Mesenteric fat pad (tissue), 1 donor: ENCODE results near the gene ZNF77. TPM values are rescaled to one million over a fixed set of nuclear protein-coding genes. Genes with fewer than 3 reads are reported as not detected.
A peak's percentile ranks its signal among the peaks of the same experiment; 100 is the strongest.
"Not testable (repeated sequence)": the region's sequence is repeated elsewhere in the genome, so short reads cannot be mapped to it uniquely, and the experiment has no call there.

Source experiments
- DNase-seq: peaks from one replicate; pipeline ENCODE4 v3.0.0-alpha.2; 2020; ENCODE audit warnings: low spot score
- total RNA-seq: library from RNA; stranded (reverse); fragmentation: NEBNext Ultra II Directional; extraction: Animal tissue kit (Norgen Biotek cat#: 25700); gene quantifications from one replicate; pipeline ENCODE4 v1.2.1, GENCODE V29; 2021
- donor health status: DM: yes; HTN: yes; CAD: no.

The ZNF77 gene
- total RNA-seq, 1 donor from 2014 or later, result 3.1 TPM

DNA sequence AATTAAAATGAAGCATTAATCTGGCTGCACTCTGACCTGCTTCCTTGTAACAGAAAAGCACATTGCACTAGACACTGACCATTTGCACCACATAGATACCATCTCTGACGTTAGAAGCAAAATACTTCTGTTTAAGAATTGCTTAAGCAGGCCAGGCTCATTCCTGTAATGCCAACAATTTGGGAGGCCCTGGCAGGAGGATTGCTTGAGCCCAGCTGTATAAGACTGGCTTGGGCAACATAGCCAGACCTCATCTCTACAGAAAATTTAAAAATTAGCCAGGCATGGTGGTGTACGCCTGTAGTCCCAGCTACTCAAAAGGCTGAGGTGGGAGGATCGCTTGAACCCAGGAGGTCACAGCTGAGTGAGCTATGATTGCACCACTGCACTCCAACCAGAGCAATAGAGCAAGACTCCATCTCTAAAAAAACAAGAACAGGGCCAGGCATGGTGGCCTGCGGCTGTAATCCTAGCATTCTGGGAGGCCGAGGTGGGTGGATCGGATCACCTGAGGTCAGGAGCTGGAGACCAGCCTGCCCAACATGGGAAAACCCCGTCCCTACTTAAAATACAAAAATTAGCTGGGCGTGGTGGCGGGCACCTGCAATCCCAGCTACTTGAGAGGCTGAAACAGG, 25.5 kb upstream of the ZNF77 start:
- DNase-seq, result no peak

DNA sequence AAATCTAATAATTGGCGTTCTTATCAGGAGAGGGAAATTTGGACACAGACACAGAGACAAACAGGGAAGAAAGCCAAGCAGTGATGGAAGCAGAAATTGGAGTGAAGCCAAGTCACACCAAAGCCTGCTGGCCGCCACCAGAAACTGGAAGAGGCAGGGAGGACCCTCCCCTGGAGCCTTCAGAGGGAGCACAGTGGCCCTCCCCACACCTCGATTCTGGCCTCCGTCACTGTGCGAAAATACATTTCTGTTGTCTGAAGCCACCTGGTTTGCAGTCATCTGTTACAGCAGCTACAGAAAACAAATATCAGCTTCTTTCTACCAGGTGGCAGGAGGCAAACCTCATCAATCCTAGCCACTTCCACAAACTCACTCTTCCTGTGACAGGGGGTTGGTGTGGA, 24.3 kb upstream of the ZNF77 start:
- DNase-seq, result no peak

DNA sequence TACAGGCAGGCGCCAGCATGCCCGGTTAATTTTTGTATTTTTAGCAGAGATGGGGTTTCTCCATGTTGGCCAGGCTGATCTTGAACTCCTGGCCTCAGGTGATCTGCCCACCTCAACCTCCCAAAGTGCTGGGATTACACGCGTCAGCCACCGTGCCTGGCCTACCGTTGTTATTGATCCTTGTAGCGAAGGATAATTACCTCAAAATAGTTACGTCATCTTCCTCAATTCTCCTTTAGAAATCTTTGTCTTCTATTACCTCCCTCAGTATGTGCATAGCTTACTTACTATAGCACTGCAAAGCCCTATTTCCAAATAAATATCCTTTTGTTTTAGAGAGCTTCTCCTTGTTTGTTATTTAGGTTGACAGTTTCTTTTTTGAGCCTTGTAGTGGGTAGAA, 23.2 kb upstream of the ZNF77 start:
- no peak for DNase-seq

DNA sequence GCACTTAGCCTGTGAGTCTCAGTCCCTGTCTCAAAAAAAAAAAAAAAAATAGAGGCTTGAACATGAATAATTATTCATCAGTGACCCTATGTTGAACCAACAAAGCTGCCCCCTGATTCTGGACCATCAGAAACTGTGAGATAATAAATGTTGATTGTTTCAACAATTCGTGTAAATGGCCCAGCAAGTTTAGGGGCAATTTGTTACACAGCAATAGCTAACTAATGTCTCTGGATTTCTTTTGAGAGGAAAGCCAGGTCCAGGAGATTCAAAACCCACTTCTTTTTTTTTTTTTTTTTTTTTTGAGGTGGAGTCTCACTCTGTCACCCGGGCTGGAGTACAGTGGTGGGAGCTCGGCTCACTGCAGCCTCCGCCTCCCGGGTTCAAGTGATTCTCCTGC, 20.1 kb upstream of the ZNF77 start:
- no peak for DNase-seq

DNA sequence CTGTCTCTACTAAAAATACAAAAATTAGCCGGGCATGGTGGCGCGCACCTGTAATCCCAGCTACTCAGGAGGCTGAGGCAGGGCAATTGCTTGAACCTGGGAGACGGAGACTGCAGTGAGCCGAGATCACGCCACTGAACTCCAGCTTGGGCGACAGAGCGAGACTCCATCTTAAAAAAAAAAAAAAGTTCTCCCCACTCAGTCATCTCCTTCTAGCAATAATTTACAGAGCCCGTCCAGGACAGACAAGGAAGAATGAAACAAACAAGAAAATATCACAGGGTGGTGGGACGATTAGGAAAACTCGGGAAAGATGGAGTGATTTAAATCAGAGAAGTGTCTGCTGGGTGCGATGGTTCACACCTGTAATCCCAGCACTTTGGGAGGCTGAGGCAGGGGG, 18.9 kb upstream of the ZNF77 start:
- not testable (repeated sequence) for DNase-seq

DNA sequence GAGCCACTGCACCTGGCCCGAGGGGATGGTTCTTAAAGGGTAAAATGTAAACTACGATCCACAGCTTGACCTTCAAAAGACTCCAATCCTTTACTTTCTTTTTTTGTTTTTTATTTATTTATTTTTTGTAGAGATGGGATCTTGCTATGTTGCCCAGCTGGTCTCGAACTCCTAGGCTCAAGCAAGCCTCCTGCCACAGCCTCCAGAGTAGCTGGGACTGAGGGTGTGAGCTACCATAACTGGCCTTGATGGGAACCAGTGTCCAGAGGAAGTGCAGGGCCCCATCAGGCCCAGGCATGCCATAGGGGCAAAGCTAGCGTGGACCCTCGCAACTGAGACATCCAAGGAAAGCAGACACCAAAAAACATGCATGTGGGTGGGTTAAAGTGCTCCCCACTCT, 18.4 kb upstream of the ZNF77 start:
- no peak for DNase-seq

DNA sequence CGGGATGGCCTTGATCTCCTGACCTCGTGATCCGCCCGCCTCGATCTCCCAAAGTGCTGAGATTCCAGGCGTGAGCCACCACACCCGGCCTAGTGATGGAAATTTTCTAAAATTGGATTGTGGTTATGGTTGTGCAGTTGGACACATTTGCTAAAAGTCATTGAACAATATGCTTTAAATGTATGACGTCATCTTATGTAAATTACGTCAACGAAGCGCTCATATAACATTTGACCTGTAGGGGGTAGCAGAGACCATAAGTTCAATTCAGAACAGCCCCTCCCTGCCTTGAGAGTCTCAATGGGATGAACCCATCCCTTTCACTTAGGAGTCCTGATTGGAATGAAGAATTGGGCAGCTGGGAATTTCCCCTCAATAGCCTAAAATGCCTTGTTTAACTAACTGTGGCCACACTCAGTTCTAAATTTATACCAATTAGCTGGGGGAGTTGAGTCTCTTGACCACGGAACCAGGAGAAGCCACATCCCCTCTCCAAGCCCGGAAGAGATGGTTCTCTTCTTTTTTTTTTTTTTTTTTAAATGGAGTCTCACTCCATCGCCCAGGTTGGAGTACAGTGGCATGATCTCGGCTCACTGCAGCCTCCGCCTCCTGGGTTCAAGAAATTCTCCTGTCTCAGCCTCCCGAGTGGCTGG, 17.4 kb upstream of the ZNF77 start:
- DNase-seq, result no peak

DNA sequence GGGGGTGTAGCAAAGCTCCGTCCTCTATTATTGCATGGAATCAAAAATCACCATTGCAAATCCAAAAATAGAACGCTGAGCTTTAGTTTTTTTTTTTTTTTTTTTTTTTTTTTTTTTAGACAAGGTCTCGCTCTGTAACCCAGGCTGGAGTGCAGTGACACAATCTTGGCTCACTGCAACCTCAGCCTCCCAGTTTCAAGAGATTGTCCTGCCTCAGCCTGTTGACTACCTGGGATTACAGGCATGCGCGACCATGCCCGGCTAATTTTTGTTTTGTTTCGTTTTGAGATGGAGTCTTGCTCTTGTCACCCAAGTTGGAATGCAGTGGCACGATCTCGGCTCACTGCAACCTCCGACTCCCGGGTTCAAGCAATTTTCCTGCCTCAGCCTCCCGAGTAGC, 15.3 kb upstream of the ZNF77 start:
- no peak for DNase-seq

DNA sequence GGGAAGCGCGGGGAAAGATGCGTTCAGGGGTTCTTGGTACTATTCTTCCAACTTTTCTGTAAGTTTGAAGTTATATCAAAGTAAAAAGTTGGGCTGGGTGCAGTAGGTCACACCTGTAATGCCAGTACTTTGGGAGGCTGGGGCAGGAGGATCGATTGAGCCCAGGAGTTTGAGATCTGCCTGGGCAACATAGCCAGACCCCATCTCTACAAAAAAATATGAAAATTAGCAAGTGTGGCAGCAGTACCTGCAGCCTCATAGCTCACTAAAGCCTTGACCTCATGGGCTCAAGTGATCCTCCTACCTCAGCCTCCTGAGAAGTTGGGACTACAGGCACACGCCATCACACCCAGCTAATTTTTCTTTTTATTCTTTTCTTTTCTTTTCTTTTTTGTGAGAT, 12.4 kb upstream of the ZNF77 start:
- DNase-seq, result no peak

DNA sequence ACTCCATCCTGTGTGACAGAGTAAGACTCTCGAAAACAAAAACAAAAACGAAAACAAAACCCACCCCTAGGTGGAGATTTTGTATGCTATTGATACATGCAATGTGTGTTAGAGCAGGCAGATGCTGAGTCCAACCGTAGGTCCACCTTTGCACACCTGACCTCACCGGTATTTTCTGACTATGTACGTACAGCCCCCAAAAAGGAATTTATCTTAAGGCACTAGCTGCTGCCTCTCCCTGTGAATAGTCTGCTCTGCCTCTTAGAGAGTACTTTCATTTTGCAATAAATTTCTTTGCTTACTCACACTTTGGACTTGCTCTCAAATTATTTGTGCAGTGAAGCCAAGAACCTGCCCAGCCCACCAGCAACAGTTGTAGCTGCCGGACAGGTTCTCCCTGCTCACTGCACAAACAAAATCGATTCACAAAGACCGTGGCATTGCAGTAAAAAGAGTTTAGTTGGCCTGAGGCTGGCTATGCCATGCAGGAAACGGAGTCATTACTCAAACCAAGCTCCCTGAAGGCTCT, 8.2 kb upstream of the ZNF77 start:
- DNase-seq, result no peak

DNA sequence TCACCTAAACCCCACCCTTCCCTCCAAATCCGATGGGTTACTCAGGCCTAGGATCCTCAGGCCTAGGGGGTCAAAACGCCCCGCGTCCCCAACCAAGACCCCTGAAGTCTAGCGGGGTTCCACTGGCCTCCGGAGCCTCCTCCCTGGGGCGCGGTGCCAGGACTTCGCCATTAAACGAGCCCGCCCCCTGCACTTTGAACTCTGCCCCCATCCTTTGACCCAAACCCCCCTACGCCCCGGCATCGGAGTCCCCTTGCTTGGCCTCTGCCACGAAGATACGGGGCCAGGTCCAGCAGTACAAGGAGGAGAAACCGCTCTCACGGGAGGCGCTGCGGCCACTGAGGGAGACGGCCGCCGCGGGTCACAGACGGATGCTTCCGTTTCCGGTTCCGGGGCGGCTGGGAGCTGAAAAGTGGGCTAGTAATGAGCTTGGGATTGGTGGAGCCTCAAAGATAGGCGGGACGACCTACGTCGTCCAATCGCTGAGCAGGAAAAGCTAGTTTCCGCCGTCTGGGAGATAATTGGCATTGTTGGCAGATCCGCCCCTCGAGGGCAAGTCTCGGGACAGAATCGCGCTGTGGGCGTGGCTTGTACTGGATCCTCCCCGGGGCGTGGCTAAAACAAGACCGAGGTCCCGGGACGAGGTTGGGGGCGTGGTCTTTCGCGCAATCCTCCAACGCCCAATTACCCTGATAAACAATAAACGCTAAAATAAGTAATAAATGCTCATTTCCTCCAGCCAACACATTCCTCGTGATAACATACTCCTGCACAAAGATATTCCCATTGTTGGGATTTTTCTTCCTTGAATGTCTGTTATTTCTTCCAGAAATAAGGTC, 5.7 kb upstream of the ZNF77 start:
- DNase-seq, result peak; percentile 100

DNA sequence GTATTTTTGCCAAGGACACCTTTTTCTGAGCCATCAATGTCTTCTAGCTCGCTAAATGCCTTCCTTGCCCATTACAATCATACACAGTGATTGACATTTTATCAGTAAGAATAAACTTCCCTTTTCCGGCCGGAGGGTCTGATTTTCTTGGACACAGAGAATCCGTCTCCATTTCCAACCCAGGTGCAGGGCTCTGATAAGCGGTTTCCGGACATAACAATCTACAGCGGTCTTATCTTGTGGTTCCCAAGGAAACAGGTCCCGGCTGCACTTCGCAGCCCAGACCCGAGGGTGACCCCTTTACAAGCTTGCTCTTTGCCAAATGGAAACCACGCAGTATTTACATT, 5.1 kb upstream of the ZNF77 start:
- no peak for DNase-seq

DNA sequence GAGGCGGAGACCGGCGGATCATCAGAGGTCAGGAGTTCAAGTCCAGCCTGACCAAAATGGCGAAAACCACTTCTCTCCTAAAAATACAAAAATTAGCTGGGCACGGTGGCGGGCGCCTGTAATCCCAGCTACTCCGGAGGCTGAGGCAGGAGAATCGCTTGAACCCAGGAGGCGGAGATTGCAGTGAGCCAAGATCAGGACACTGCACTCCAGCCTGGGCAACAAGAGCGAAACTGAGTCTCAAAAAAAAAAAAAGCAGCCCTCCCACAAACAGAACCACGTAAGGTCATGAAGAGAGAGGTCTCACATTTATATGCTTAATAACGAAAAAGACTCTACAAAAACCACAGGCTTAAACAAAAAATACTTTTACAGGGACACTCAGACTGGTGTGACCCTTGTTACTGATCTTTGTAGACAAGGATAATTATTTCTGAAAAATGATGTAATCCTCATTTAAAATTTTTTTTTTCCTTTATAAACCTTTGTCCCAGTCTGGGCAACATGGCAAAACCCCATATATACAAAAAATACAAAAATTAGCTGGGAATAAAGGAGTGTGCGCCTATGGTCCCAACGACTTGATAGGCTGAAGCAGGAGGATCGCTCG, 909 bp upstream of the ZNF77 start:
- DNase-seq, result no peak

DNA sequence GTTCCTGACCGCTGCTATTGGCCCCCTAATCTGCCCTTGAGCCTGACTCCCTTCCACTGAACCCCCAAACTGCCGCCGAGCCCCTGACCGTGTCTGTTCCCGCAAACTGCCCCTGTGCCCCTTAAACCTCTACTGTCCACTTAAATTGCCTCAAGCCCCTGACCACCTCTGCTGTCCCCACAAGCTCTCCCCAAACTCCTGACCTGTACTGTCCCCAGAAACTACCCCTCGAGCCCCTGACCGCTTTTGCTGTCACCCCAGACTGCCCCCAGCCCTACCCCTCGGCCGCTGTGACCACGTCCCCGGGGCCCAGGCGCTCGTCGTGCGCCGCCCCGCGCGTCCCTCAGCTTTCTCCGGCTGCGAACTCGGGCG, 382 bp downstream of the ZNF77 start:
- DNase-seq, result no peak

DNA sequence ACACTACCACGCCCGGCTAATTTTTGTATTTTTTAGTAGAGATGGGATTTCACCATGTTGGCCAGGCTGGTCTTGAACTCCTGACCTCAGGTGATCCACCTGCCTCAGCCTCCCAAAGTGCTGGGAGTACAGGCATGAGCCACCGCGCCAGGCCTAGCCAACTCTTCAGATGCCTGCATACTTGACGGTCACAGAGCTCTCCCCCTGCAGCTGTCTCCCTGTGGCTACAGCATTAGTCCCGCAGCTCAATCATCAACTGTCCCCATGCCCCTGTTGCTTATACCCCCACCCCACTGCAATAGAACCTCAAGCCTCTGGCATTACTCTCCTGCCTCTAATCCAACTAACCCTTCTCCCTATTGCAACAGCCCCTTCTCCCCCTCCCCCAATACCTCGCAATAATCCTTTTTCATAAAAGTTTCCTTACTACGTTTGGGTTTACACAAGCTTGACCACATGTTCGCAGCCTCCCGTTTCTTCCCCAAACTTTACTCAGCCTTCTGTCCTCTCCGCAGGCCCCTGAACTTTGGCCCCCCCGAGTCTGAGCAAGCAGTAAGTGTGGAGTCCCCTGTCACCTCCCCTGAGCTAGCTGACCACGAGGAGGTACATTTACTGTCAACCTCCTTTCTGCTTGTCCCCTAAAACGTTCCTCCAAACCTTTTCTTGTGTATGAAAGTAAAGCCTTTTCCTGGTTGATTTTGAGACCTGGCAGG, 1.7 kb downstream of the ZNF77 start:
- DNase-seq, result no peak

DNA sequence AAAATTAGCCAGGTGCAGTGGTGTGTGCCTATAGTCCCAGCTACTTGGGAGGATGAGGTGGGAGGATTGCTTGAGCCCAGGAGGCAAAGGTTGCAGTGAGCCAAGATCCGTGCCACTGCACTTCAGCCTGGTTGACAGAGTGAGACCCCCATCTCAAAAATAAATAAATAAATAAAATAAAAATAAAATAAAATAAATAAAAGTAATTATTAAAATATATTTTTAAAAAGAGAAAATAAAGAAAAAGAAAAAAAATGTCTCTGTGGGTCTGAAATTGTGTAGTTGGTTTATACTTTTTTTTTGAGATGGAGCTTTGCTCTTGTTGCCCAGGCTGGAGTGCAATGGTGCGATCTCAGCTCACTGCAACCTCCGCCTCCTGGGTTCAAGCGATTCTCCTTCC, 8.9 kb downstream of the ZNF77 start:
- not testable (repeated sequence) for DNase-seq

DNA sequence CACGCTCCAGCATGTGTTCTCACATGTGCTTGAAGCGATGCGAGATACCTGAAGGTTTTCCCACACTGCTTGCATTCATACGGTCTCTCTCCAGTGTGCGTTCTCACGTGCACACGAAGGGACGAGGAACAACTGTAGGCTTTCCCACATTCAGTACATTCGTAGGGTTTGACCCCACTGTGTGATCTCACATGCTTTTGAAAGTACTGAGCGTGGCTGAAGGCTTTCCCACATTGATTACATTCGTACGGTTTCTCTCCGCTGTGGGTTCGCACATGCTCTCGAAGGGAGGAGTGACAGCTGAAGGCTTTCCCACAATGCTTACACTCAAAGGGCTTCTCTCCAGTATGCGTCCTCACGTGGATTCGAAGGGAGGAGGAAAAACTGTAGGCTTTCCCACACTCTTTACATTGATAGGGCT, 11.3 kb downstream of the ZNF77 start:
- peak; percentile 22 for DNase-seq

DNA sequence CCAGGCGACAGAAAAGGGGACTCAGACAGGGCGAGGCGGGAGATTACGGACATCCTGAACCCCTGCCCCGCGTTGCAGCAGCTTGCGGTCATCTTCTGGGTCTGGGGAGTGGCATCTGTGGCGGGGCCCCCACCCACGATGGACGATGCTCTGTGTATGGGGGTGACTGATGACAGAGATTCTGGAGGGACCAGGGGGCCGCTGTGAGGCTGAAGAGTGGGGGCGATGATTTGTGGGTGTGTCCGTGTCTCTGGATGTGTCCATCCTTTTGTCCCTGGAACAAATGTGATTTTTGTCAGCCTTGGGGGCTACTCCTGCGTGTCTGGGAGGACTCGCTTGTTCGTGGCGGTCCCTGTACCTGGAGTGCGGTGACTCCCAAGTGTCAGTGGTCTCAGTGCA, 17.7 kb downstream of the ZNF77 start:
- peak; percentile 59 for DNase-seq

DNA sequence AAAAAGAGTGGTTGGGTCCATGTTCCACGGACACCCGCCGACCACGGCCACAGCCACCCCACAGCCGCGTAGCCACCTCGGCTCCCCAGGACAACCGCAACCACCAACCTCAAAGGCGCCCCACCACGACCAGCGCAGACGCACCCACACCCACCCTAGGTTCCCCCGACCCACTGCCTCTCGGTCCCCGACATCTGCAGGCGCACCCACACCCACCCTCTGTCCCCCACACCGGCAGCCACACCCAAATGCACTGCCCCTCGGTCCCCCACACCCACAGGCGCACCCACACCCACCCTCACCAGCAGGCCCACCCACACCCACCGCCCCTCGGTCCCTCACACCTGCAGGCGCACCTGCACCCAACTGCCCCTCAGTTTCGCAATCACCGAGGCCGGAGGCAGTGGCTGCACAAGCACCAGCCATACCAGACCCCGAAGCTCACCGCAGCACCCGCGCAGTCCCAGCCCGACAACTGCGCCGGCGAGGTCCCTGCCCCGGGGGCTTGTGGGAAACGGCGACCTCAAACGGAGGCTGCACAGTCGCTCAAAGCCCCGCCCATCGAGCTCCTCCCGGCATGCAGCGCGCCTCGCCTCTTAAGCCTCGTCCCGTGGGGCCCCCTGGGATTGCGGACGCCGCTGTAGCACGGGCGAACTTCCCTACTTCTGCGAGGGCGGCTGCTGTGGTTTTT, 18.3 kb downstream of the ZNF77 start:
- peak; percentile 87 for DNase-seq

DNA sequence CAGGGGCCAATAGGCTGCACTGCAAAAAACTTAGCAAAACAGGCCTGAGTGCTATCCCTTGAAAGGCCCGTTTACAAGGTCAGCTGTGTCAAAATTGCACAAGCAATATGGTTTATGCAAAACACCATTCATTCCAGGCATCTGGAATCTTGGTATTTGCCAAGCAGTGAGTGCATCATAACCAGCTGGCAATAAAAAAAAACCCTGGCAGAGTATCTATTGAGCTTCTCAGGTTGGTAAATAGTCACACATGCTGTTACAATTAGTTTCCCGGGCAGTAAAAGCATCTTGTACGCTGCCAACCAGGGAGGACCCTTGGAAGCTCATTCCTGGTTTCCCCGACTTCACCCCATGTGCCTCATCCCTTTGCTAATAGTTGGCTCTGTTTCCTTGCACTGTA, 21.3 kb downstream of the ZNF77 start:
- DNase-seq, result no peak

DNA sequence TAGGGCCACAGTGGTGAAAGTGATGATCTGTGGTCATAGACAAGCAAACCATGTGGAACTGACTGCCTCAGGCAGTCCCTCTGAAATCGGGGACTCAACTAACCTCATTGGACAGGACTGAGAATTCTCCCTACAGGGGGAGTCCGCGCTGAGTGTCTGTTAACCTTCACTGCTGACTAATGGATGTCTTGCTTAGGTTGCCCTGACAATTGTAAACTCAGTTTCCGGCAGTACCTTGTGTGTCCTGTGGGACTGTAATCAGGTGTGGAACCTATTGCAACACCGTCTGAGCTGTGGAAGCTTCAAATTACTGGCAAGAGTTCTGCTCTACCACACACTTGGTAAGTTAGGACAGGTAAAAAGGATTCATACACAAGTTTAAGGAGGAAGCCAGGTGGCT, 21.8 kb downstream of the ZNF77 start:
- no peak for DNase-seq
